Measurements from ENCODE around the gene ADGRE1.

GRCh38 chr19:6955082-6955481, 67.7 kb downstream of the ADGRE1 start:
- no peak for TF ChIP-seq EZH2 (IDR thresholded peaks at IDR 0.05; ENCODE audit: insufficient read depth, poor library complexity, severe bottlenecking)
- no peak for TF ChIP-seq EZH2phosphoT487 (IDR thresholded peaks at IDR 0.05; ENCODE audit: insufficient read depth, low read depth)

Data from GM23248 (cell line).